GM23248 (cell line): ENCODE results near the gene AGAP1. TPM values are rescaled to one million over a fixed set of nuclear protein-coding genes. Genes with fewer than 3 reads are reported as not detected.

Source experiments
- DNase-seq: peaks from one replicate; pipeline ENCODE4 v3.0.0-alpha.2; 2015
- H2AFZ ChIP-seq: fragments of 200-600 bp; sonication (generic); 2 replicates; pipeline ENCODE4 v1.6.1; 2016; ENCODE audit warnings: antibody characterized with exemption
- H3F3A ChIP-seq: fragments of 200-600 bp; sonication (generic); 2 replicates; pipeline ENCODE4 v1.6.1; 2016; ENCODE audit warnings: mild to moderate bottlenecking, antibody characterized with exemption, mixed run types; ENCODE audit not compliant: insufficient read depth
- H3K27ac ChIP-seq: fragments of 200-600 bp; sonication (generic); 2 replicates; pipeline ENCODE4 v1.5.1; 2016; ENCODE audit warnings: mild to moderate bottlenecking
- H3K27me3 ChIP-seq: fragments of 200-600 bp; sonication (generic); replicated peaks from 2 replicates; pipeline ENCODE4 v1.6.1; 2016; ENCODE audit warnings: mild to moderate bottlenecking; ENCODE audit not compliant: insufficient read depth
- H3K36me3 ChIP-seq: fragments of 200-600 bp; sonication (generic); 2 replicates; pipeline ENCODE4 v1.6.1; 2016; ENCODE audit warnings: low read depth, mild to moderate bottlenecking
- H3K4me1 ChIP-seq: fragments of 200-600 bp; sonication (generic); 2 replicates; pipeline ENCODE4 v1.6.1; 2016; ENCODE audit warnings: mild to moderate bottlenecking; ENCODE audit not compliant: insufficient read depth
- H3K4me2 ChIP-seq: fragments of 200-600 bp; sonication (generic); one replicate; pipeline ENCODE4 v1.6.1; 2016; ENCODE audit warnings: mild to moderate bottlenecking; ENCODE audit not compliant: unreplicated experiment
- H3K4me3 ChIP-seq: fragments of 200-600 bp; sonication (generic); 2 replicates; pipeline ENCODE4 v1.5.1; 2016; ENCODE audit warnings: mild to moderate bottlenecking
- H3K79me2 ChIP-seq: fragments of 200-600 bp; sonication (generic); 2 replicates; pipeline ENCODE4 v1.6.1; 2016; ENCODE audit warnings: mild to moderate bottlenecking; ENCODE audit not compliant: insufficient read depth
- H3K9ac ChIP-seq: fragments of 200-600 bp; sonication (generic); 2 replicates; pipeline ENCODE4 v1.6.1; 2016; ENCODE audit warnings: mild to moderate bottlenecking
- H3K9me2 ChIP-seq: fragments of 200-600 bp; sonication (generic); 2 replicates; pipeline ENCODE4 v1.6.1; 2016; ENCODE audit warnings: mixed run types, mild to moderate bottlenecking, moderate library complexity; ENCODE audit not compliant: insufficient read depth
- H3K9me3 ChIP-seq: fragments of 200-600 bp; sonication (generic); one replicate; pipeline ENCODE4 v1.6.1; 2017; ENCODE audit warnings: low read depth
- H4K20me1 ChIP-seq: fragments of 200-600 bp; sonication (generic); 2 replicates; pipeline ENCODE4 v1.6.0; 2016; ENCODE audit not compliant: insufficient read depth
- EZH2 ChIP-seq: fragments of 200-600 bp; sonication (generic); IDR thresholded peaks from 2 replicates; pipeline ENCODE4 v1.6.1; 2018; ENCODE audit warnings: antibody characterized with exemption, mild to moderate bottlenecking; ENCODE audit not compliant: insufficient read depth, poor library complexity, severe bottlenecking
- EZH2phosphoT487 ChIP-seq: fragments of 200-600 bp; sonication (generic); IDR thresholded peaks from 2 replicates; pipeline ENCODE4 v1.6.1; 2018; ENCODE audit warnings: antibody characterized with exemption, moderate library complexity, mild to moderate bottlenecking, low read depth; ENCODE audit not compliant: insufficient read depth
- WGBS, 2 experiments: methylation state at CpG; one replicate each; pipeline ENCODE4 v1.1.6; 2015 to 2017; ENCODE audit warnings: low lambda C conversion rate in 2 of 2, low coverage in 1 of 2; ENCODE audit errors: missing lambda C conversion rate in 2 of 2; 5-methylcytosine and 5-hydroxymethylcytosine counted together
- in situ Hi-C: fragments of 300-500 bp; cut with MboI; formaldehyde crosslinking; loops from 2 replicates; pipeline ENCODE4 v1.15.0; 2020
- polyA plus RNA-seq: library from polyadenylated mRNA; unstranded; fragments of >200 nt; fragmentation: Nextera tagmentation; extraction: Ambion mirVana; gene quantifications from 2 replicates; pipeline ENCODE4 v1.2.1, GENCODE V29; 2016
- total RNA-seq: library from RNA; depleted of rRNA; stranded (reverse); fragments of >200 nt; shearing (Covaris generic); gene quantifications from 2 replicates; pipeline ENCODE4 v1.2.3, GENCODE V29; 2014

AGAP1 gene
- total and polyA plus RNA-seq, 2 experiments from 2014 or later = 2.2 to 9.9 TPM

- H3F3A ChIP-seq = no peaks in the 10 kb centered on the region
- H3K9me3 ChIP-seq = no peaks in the 10 kb centered on the region
- H3K4me1 ChIP-seq = no peaks in the 10 kb centered on the region
- no peaks in the 10 kb centered on the region for H4K20me1 ChIP-seq
- TF ChIP-seq EZH2 = no peak
- TF ChIP-seq EZH2phosphoT487 = no peak
- no peak overlapping the region for H2AFZ ChIP-seq
- no peaks in the 10 kb centered on the region for H3K36me3 ChIP-seq
- no peak overlapping the region for H3K4me2 ChIP-seq
- DNase-seq = no peak
- H3K9me2 ChIP-seq = no peaks in the 10 kb centered on the region
- H3K79me2 ChIP-seq = 0 out of 2 replicates have a peak, but pooled peaks cover 12% of the 10 kb centered on the region
- in situ Hi-C loops = no loop called here
- H3K4me3 ChIP-seq = no peak overlapping the region
- 73 to 75% methylated on average over 13 of the region's 13 CpGs for WGBS, 2 experiments
- no peak overlapping the region for H3K9ac ChIP-seq
- H3K27me3 ChIP-seq = no peaks in the 10 kb centered on the region
- no peak overlapping the region for H3K27ac ChIP-seq
Observed at GRCh38 chr2:235716875-235717496, 223.1 kb downstream of the AGAP1 start.

GRCh38 chr2:235719146-235719942 is 225.5 kb downstream of the AGAP1 start:
- Histone ChIP-seq H3F3A (no peaks in the 10 kb centered on the region), H3K36me3 (no peaks in the 10 kb centered on the region), H3K79me2 (0 out of 2 replicates have a peak, but pooled peaks cover 5% of the 10 kb centered on the region), H3K4me3 (no peak overlapping the region), H4K20me1 (no peaks in the 10 kb centered on the region; the same call in 1 of the 2 replicates), H3K9me3 (no peaks in the 10 kb centered on the region), H3K9me2 (no peaks in the 10 kb centered on the region), H3K4me1 (no peaks in the 10 kb centered on the region), H2AFZ (no peak overlapping the region), H3K9ac (no peak overlapping the region), H3K4me2 (no peak overlapping the region), H3K27me3 (no peaks in the 10 kb centered on the region), H3K27ac (no peak overlapping the region)
- in situ Hi-C loops = no loop called here
- 81 to 84% methylated on average over 7 of the region's 7 CpGs for WGBS, 2 experiments
- no peak for DNase-seq
- TF ChIP-seq EZH2 (no peak), EZH2phosphoT487 (no peak)

GRCh38 chr2:235721625-235722024 is 227.8 kb downstream of the AGAP1 start:
- TF ChIP-seq EZH2 (no peak), EZH2phosphoT487 (no peak)
- Histone ChIP-seq H3K4me1 (no peaks in the 10 kb centered on the region), H3K9ac (no peak overlapping the region), H3K4me3 (no peak overlapping the region), H3K27me3 (no peaks in the 10 kb centered on the region), H3K9me3 (no peaks in the 10 kb centered on the region), H3K27ac (no peak overlapping the region), H3K79me2 (0 out of 2 replicates have a peak, but pooled peaks cover 5% of the 10 kb centered on the region), H4K20me1 (no peaks in the 10 kb centered on the region; the same call in 1 of the 2 replicates), H3K9me2 (no peaks in the 10 kb centered on the region), H3F3A (no peaks in the 10 kb centered on the region), H2AFZ (no peak overlapping the region), H3K4me2 (no peak overlapping the region), H3K36me3 (no peaks in the 10 kb centered on the region)
- in situ Hi-C loops = no loop called here
- 74 to 77% methylated on average over 3 of the region's 3 CpGs for WGBS, 2 experiments
- no peak for DNase-seq

GRCh38 chr2:235722869-235723268 is 229.0 kb downstream of the AGAP1 start:
- 85 to 87% methylated on average over 7 of the region's 7 CpGs for WGBS, 2 experiments
- in situ Hi-C loops = no loop called here
- H2AFZ ChIP-seq = no peak overlapping the region
- H3K4me3 ChIP-seq = no peak overlapping the region
- no peaks in the 10 kb centered on the region; the same call in 1 of the 2 replicates for H4K20me1 ChIP-seq
- TF ChIP-seq EZH2phosphoT487 = no peak
- TF ChIP-seq EZH2 = no peak
- H3K9me3 ChIP-seq = no peaks in the 10 kb centered on the region
- no peaks in the 10 kb centered on the region for H3K4me1 ChIP-seq
- 0 out of 2 replicates have a peak, but pooled peaks cover 5% of the 10 kb centered on the region for H3K79me2 ChIP-seq
- H3K36me3 ChIP-seq = no peaks in the 10 kb centered on the region
- H3F3A ChIP-seq = no peaks in the 10 kb centered on the region
- H3K9ac ChIP-seq = no peak overlapping the region
- DNase-seq = no peak
- no peaks in the 10 kb centered on the region for H3K9me2 ChIP-seq
- no peaks in the 10 kb centered on the region for H3K27me3 ChIP-seq
- no peak overlapping the region for H3K4me2 ChIP-seq
- no peak overlapping the region for H3K27ac ChIP-seq
